Upper lobe of left lung (tissue), 4 donors: ENCODE data around the gene KANSL1.

Experiments
- POLR2A ChIP-seq, 4 donors: fragments of 450-650 bp; IDR thresholded peaks; one replicate each; pipeline ENCODE4 v1.5.1; 2016 to 2017; ENCODE audit warnings: antibody characterized with exemption in 4 of 4, mild to moderate bottlenecking in 2 of 4
- POLR2AphosphoS5 ChIP-seq, 2 donors: sonication (generic); formaldehyde crosslinking; IDR thresholded peaks; one replicate each; pipeline ENCODE4 v1.5.1; 2017; ENCODE audit warnings: antibody characterized with exemption in 2 of 2
- TF ChIP-seq, protein P1 (sequence below), 6 experiments: fragments of 450-650 bp in 4 of 6; fragments of 200-600 bp in 2 of 6; sonication (generic) in 2 of 6; IDR thresholded peaks; one replicate each; pipeline ENCODE4 v1.5.1; 2016 to 2019; ENCODE audit warnings: antibody characterized with exemption in 6 of 6

DNA sequence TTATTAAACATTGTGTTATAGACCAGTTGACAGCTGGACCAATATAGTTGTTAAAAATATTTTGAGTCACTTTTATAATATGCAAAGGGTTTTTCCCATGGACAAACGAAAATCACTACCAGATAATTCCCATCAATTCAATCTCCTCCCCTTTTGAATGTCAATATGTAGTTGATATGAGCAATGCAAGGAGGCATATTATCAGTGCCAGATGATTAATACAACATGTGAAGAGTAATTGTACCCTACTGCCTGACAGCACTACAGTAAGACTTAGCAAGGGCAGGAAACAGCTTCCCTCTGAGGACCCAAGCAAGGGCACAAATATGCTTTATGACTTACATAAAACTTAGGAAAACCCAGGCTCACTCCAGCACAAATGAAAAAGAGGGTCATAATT lies 17.3 kb downstream of the KANSL1 start:
- TF ChIP-seq, protein P1, sequence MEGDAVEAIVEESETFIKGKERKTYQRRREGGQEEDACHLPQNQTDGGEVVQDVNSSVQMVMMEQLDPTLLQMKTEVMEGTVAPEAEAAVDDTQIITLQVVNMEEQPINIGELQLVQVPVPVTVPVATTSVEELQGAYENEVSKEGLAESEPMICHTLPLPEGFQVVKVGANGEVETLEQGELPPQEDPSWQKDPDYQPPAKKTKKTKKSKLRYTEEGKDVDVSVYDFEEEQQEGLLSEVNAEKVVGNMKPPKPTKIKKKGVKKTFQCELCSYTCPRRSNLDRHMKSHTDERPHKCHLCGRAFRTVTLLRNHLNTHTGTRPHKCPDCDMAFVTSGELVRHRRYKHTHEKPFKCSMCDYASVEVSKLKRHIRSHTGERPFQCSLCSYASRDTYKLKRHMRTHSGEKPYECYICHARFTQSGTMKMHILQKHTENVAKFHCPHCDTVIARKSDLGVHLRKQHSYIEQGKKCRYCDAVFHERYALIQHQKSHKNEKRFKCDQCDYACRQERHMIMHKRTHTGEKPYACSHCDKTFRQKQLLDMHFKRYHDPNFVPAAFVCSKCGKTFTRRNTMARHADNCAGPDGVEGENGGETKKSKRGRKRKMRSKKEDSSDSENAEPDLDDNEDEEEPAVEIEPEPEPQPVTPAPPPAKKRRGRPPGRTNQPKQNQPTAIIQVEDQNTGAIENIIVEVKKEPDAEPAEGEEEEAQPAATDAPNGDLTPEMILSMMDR (IDR thresholded peaks at IDR 0.05) = no peak
- TF ChIP-seq POLR2AphosphoS5 (IDR thresholded peaks at IDR 0.05) (no peak), POLR2A (IDR thresholded peaks at IDR 0.05) (no peak)
